Measurements from ENCODE around the gene LRRC23. TPM values are rescaled to one million over a fixed set of nuclear protein-coding genes. Genes with fewer than 3 reads are reported as not detected.
A peak's percentile ranks its signal among the peaks of the same experiment; 100 is the strongest.

Gene LRRC23
- total RNA-seq, 1 experiment from 2014 or later: 8.0 TPM

- TF ChIP-seq REST (IDR thresholded peaks at IDR 0.05; ENCODE audit: low read depth): no peak
These were observed 41.7 kb downstream of the LRRC23 start (continued) for GRCh38 chr12:6946033-6946919.

GRCh38 chr12:6946920-6947374 lies 42.3 kb downstream of the LRRC23 start:
- CTCF ChIA-PET: interaction anchor here (1.3 to 6.1 kb wide), 7 partner anchors 16 to 166 kb away, joined by 3 to 101 read pairs (median 7); partner anchors contain the start of genes C1RL and LPCAT3
- Histone ChIP-seq H3K9ac (ENCODE audit: low read length) (peak overlapping the region; percentile 88), H2AFZ (ENCODE audit: low read depth, low read length, poor library complexity, severe bottlenecking) (no peak overlapping the region), H3K36me3 (ENCODE audit: control insufficient read depth in 1 of 2, insufficient read depth in 2 of 2, low read length in 2 of 2) (no peaks in the 10 kb centered on the region), H3K27me3 (ENCODE audit: insufficient read depth, low read length) (no peaks in the 10 kb centered on the region), H3K9me2 (ENCODE audit: insufficient read depth) (no peaks in the 10 kb centered on the region), H3K4me1 (ENCODE audit: control insufficient read depth in 1 of 2, insufficient read depth in 2 of 2, low read length in 2 of 2) (peaks cover 29 to 71% of the 10 kb centered on the region in 2 experiments), H4K20me1 (ENCODE audit: insufficient read depth) (no peaks in the 10 kb centered on the region), H3K4me2 (ENCODE audit: low read length) (peak overlapping the region; percentile 92), H3K4me3 (replicated peaks in 1 of 2; ENCODE audit: low read depth in 1 of 2, low read length in 2 of 2) (peak overlapping the region; percentile 71 to 78), H3K9me3 (ENCODE audit: control insufficient read depth in 1 of 2, insufficient read depth in 1 of 2, low read depth in 1 of 2, low read length in 2 of 2) (no peaks in the 10 kb centered on the region), H3K27ac (ENCODE audit: low read depth, low read length) (peak overlapping the region; percentile 99), H3K79me2 (ENCODE audit: insufficient read depth, low read length) (peaks cover 16% of the 10 kb centered on the region)
- TF ChIP-seq ZBTB33 (IDR thresholded peaks at IDR 0.05; ENCODE audit: extremely low read depth, insufficient replicate concordance, low read length): no peak
- intact Hi-C loops (cut with micrococcal nuclease): loop anchor here (1.0 to 10.0 kb wide), 3 partner anchors 14 to 690 kb away; no protein-coding TSS in a partner anchor
- POLR2A ChIA-PET: interaction anchor here (1.0 to 7.7 kb wide), 12 partner anchors 9 to 162 kb away, joined by 3 to 269 read pairs (median 13); partner anchors contain the start of genes ATN1, C1RL, SPSB2 and TPI1
- ATAC-seq: no peak
- no TSS peak for BruUV-seq (replicated peaks)
- no peak for DNase-seq (ENCODE audit: low read depth, low spot score)
- RAD21 ChIA-PET (ENCODE audit: low non-redundant PET in 1 of 2, low total read pairs in 2 of 2, uncharacterized antibody in 2 of 2, unreplicated experiment in 2 of 2): interaction anchor here (0.7 to 2.8 kb wide), 5 partner anchors 15 to 78 kb away, joined by 3 to 22 read pairs (median 4); no protein-coding TSS in a partner anchor

Data from HCT116 (cell line).